A673 (cell line): ENCODE results near the gene DHRS4L2. TPM values are rescaled to one million over a fixed set of nuclear protein-coding genes. Genes with fewer than 3 reads are reported as not detected.
"Not testable (repeated sequence)": the region's sequence is repeated elsewhere in the genome, so short reads cannot be mapped to it uniquely, and the experiment has no call there.

Experiments
- BruUV-seq: library from RNA; stranded (reverse); fragments of 400-500 nt; replicated peaks from 2 replicates; lab custom pipeline; 2021; lab: Mats Ljungman, UMichigan
- CTCF ChIA-PET: fragments of 300-600 bp; sonication (Branson Sonifier 250); formaldehyde crosslinking; loops from one replicate; lab custom pipeline; 2022; ENCODE audit warnings: antibody characterized with exemption; lab: Charles Lee
- POLR2A ChIA-PET: fragments of 300-600 bp; sonication (Branson Sonifier 250); formaldehyde crosslinking; loops from one replicate; lab custom pipeline; 2022; ENCODE audit warnings: antibody characterized with exemption; ENCODE audit not compliant: low non-redundant PET; lab: Charles Lee
- DNase-seq: peaks from one replicate; pipeline ENCODE4 v3.0.0-alpha.2; 2015; ENCODE audit warnings: low spot score
- H3K27ac ChIP-seq: fragments of 200-600 bp; sonication (generic); 2 replicates; pipeline ENCODE4 v1.5.1; 2016; ENCODE audit warnings: mixed run types, low read depth, mild to moderate bottlenecking, mixed read lengths, antibody characterized with exemption, low read length; ENCODE audit not compliant: poor library complexity, severe bottlenecking
- H3K27me3 ChIP-seq: fragments of 200-600 bp; sonication (generic); replicated peaks from 2 replicates; pipeline ENCODE4 v1.6.1; 2017; ENCODE audit warnings: mixed run types, low read depth, mild to moderate bottlenecking, mixed read lengths, antibody characterized with exemption, low read length; ENCODE audit not compliant: insufficient read depth, poor library complexity
- H3K36me3 ChIP-seq: fragments of 200-600 bp; sonication (generic); 2 replicates; pipeline ENCODE4 v1.6.1; 2016; ENCODE audit warnings: mixed run types, mild to moderate bottlenecking, mixed read lengths, antibody characterized with exemption, low read length; ENCODE audit not compliant: insufficient read depth, poor library complexity, severe bottlenecking
- H3K4me1 ChIP-seq: fragments of 200-600 bp; sonication (generic); 2 replicates; pipeline ENCODE4 v1.6.1; 2017; ENCODE audit warnings: mixed run types, mild to moderate bottlenecking, mixed read lengths, antibody characterized with exemption, low read length; ENCODE audit not compliant: insufficient read depth, poor library complexity, severe bottlenecking
- H3K4me3 ChIP-seq: fragments of 200-600 bp; sonication (generic); 2 replicates; pipeline ENCODE4 v1.5.1; 2016; ENCODE audit warnings: low read depth, mixed run types, mild to moderate bottlenecking, mixed read lengths, low read length; ENCODE audit not compliant: poor library complexity, severe bottlenecking
- H3K9me3 ChIP-seq: fragments of 200-600 bp; sonication (generic); 2 replicates; pipeline ENCODE4 v1.6.1; 2016; ENCODE audit warnings: mixed run types, low read depth, mild to moderate bottlenecking, mixed read lengths, antibody characterized with exemption, low read length; ENCODE audit not compliant: poor library complexity, severe bottlenecking
- EZH2 ChIP-seq: fragments of 200-600 bp; sonication (generic); IDR thresholded peaks from 2 replicates; pipeline ENCODE4 v1.6.1; 2017; ENCODE audit warnings: borderline replicate concordance, low read depth, mild to moderate bottlenecking, mixed read lengths, antibody characterized with exemption, low read length; ENCODE audit not compliant: poor library complexity, severe bottlenecking
- intact Hi-C: fragments of 100-400 bp; cut with micrococcal nuclease; formaldehyde crosslinking; loops from one replicate; pipeline ENCODE4 v1.10.0; 2022; ENCODE audit not compliant: unreplicated experiment
- total RNA-seq: library from RNA; stranded (reverse); gene quantifications from 2 replicates; pipeline ENCODE4 v1.2.3, GENCODE V29; 2021
- TF ChIP-seq, protein P1 (sequence below): fragments of 300-800, 200-600 bp; sonication (generic); conservative IDR thresholded peaks from 2 replicates; pipeline ENCODE4 v1.5.1; 2017; ENCODE audit warnings: low read depth, mild to moderate bottlenecking, antibody characterized with exemption, low read length, moderate library complexity, mixed read lengths

The DHRS4L2 gene
- total RNA-seq, 1 experiment from 2014 or later, result 9.3 TPM

DNA sequence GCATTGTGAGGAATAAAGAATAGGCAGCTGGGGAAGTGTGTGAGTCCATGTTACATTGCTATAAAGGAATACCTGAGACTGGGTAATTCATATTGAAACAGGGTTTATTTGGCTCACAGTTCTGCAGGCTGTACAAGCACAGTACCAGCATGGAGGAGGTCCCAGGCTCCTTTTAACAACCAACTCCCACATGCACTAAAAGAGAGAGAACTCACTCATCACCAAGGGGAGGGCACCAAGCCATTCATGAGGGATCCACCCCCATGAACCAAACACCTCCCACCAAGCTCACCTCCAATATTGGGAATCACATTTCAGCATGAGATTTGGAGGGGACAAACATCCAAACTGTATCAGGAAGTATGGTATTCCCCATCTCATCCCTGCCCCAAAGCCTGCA, 47.1 kb upstream of the DHRS4L2 start:
- DNase-seq, result no peak
- BruUV-seq, result no TSS peak
- intact Hi-C loops, result no loop called here
- ChIA-PET POLR2A (no interaction called here), CTCF (no interaction called here)
- no peak overlapping the region for H3K4me3 ChIP-seq
- no peak for TF ChIP-seq EZH2
- TF ChIP-seq, protein P1, sequence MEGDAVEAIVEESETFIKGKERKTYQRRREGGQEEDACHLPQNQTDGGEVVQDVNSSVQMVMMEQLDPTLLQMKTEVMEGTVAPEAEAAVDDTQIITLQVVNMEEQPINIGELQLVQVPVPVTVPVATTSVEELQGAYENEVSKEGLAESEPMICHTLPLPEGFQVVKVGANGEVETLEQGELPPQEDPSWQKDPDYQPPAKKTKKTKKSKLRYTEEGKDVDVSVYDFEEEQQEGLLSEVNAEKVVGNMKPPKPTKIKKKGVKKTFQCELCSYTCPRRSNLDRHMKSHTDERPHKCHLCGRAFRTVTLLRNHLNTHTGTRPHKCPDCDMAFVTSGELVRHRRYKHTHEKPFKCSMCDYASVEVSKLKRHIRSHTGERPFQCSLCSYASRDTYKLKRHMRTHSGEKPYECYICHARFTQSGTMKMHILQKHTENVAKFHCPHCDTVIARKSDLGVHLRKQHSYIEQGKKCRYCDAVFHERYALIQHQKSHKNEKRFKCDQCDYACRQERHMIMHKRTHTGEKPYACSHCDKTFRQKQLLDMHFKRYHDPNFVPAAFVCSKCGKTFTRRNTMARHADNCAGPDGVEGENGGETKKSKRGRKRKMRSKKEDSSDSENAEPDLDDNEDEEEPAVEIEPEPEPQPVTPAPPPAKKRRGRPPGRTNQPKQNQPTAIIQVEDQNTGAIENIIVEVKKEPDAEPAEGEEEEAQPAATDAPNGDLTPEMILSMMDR, result no peak
- no peaks in the 10 kb centered on the region for H3K27me3 ChIP-seq
- H3K36me3 ChIP-seq, result no peaks in the 10 kb centered on the region
- no peak overlapping the region for H3K27ac ChIP-seq
- H3K4me1 ChIP-seq, result no peaks in the 10 kb centered on the region
- H3K9me3 ChIP-seq, result no peaks in the 10 kb centered on the region

DNA sequence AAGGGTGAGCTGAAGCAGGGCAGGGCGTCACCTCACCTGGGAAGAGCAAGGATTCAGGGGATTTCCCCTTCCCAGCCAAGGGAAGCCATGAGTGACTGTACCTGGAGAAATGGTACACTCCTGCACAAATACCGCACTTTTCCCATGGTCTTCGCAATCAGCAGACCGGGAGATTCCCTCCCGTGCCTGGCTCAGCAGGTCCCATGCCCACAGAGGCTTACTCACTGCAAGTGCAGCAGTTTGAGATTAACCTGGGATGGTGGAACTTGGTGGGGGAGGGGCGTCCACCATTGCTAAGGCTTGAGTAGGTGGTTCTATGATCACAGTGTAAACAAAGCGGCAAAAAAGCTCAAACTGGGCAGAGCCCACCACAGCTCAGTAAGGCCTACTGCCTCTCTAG, 46.1 kb upstream of the DHRS4L2 start:
- intact Hi-C loops, result no loop called here
- H3K4me3 ChIP-seq, result no peak overlapping the region
- BruUV-seq, result no TSS peak
- ChIA-PET CTCF (no interaction called here), POLR2A (no interaction called here)
- H3K36me3 ChIP-seq, result no peaks in the 10 kb centered on the region
- DNase-seq, result no peak
- H3K9me3 ChIP-seq, result no peaks in the 10 kb centered on the region
- TF ChIP-seq, protein P1, result no peak
- no peak for TF ChIP-seq EZH2
- H3K27ac ChIP-seq, result no peak overlapping the region
- no peaks in the 10 kb centered on the region for H3K27me3 ChIP-seq
- no peaks in the 10 kb centered on the region for H3K4me1 ChIP-seq

DNA sequence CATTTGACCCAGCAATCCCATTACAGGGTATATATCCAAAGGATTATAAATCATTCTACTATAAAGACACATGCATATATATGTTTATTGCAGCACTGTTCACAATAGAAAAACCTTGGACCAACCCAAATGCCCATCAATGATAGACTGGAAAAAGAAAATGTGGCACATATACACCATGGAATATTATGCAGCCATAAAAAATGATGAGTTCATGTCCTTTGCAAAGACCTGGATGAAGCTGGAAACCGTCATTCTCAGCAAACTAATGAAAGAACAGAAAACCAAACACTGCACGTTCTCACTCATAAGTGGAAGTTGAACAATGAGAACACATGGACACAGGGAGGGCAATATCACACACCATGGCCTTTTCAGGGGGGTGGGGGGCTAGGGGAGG, 39.7 kb upstream of the DHRS4L2 start:
- intact Hi-C loops, H3K4me1 ChIP-seq, DNase-seq, H3K36me3 ChIP-seq, H3K27ac ChIP-seq, BruUV-seq, H3K27me3 ChIP-seq, POLR2A ChIA-PET, H3K9me3 ChIP-seq, CTCF ChIA-PET, H3K4me3 ChIP-seq: not testable (repeated sequence)

DNA sequence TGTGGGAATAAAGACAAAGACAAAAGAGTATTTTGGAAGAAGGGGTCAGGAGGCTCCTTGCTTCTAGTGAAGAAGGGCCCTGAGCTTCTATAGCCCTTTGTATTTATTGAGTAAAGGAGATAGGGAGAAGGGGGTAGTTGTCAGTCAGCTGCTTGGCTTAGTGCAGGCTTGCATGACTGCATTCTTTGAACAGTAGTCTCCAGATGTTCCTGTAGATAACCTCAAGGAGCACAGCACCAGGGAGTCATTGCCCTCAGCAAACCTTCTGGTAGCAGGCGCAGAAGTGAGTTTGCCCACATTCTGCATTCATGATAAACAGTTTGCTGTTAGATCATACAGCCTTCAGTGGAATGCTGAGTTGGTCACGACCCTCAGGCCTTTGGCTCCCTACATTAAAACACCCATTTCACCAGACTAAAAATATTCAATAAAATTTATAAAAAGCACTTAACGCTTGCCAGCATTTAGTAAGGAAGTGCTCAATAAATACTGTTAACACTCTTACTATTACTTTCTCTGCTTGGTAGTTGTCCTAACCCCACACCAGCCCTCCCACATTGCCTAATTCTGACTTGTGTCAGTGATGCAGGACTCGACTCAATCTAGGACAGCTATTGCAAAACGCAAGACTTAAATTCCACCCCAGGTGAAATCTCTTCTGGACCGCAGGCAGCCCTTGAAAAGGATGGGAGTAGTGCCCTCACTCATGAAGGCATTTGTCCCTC, 38.2 kb upstream of the DHRS4L2 start:
- intact Hi-C loops, result loop anchor here (10.0 kb wide), 1 partner anchor 64 kb away; no protein-coding TSS in a partner anchor
- H3K27ac ChIP-seq, result no peak overlapping the region
- BruUV-seq, result no TSS peak

DNA sequence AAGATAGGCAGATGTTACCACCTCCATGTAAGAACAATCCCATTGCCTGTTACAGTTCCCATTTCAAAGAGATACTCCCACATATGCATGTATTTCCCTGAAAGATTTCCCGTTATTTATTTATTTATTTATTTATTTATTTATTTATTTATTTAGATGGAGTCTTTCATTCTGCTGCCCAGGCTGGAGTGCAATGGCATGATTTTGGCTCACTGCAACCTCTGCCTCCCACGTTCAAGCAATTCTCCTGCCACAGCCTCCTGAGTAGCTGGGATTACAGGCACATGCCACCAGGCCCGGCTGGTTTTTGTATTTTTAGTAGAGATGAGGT, 37.6 kb upstream of the DHRS4L2 start:
- DNase-seq, H3K9me3 ChIP-seq, H3K4me1 ChIP-seq, H3K4me3 ChIP-seq, H3K27ac ChIP-seq, H3K27me3 ChIP-seq, CTCF ChIA-PET, POLR2A ChIA-PET, H3K36me3 ChIP-seq, BruUV-seq: not testable (repeated sequence)
- intact Hi-C loops, result loop anchor here (10.0 kb wide), 1 partner anchor 64 kb away; no protein-coding TSS in a partner anchor

More for the DNA sequence above, 38.2 kb upstream of the DHRS4L2 start:
- DNase-seq, result no peak
- TF ChIP-seq EZH2, result no peak
- TF ChIP-seq, protein P1, result no peak
- Histone ChIP-seq H3K4me1 (peaks cover 7% of the 10 kb centered on the region), H3K9me3 (no peaks in the 10 kb centered on the region), H3K36me3 (no peaks in the 10 kb centered on the region), H3K27me3 (no peaks in the 10 kb centered on the region), H3K4me3 (no peak overlapping the region)
- ChIA-PET CTCF (no interaction called here), POLR2A (no interaction called here)
